NCI-H1436 treated with DMSO at 0.1 percent for 48 hours (cell line): Measurements from ENCODE around the gene MROH7.

Experiments used
- DNase-seq: peaks from one replicate; lab custom pipeline; 2025; lab: John Stamatoyannopoulos, UW

Gene MROH7

DNA sequence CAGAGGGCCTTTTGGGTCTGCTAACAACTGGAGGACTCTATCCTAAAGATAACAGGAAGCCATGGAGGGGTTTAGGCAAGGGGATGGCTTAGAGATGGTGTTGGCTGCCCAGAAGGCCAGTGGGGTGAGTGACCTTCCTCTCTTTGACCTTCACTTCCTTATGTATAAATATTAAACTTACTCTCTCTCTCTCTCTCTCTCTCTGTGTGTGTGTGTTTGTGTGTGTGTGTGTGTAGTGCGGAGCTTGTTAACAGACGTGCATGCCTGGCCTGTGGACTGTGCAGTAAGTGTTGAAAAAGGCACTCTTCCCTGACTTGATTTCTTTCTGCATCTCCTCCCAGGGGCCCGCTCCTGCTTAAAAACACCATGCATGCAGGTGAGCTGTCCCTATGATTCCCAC lies 10.0 kb downstream of the MROH7 start:
- DNase-seq = no peak

DNA sequence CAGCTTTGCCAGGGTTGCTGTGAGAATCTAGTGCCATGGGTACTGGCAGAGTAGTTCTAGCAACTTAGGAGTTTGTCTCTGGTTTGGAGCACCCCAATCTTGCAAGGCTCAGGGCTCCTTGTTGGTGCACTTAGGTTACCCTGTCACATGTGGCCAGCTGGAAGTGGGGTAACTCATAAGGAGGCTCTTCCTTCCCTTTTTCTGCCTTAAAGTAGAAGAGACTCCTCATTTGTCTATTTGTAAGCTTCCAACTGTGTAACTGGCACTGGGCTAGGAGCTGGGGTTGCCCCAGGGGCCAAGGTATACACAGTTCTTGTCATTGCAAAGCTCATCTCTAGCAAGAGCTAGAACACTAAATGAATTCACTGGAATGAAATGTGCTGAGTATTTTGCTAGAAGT lies 10.6 kb downstream of the MROH7 start:
- no peak for DNase-seq

DNA sequence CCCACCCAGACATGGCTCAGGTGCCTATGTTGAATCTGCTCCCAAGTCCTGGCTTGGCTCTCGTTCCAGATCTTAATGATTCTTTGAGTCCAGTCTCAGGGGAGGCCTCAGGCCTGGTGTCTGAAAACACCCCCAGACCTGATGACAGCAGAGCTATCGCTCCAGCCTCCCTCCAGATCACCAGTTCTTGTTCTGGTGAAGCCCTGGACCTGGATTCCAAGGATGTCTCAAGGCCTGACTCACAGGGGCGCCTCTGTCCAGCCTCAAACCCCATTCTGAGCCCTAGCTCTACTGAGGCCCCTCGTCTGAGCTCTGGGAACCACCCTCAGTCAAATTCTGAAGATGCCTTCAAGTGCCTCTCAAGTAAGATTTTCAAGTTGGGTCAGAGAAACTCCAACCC lies 11.4 kb downstream of the MROH7 start:
- DNase-seq = no peak

DNA sequence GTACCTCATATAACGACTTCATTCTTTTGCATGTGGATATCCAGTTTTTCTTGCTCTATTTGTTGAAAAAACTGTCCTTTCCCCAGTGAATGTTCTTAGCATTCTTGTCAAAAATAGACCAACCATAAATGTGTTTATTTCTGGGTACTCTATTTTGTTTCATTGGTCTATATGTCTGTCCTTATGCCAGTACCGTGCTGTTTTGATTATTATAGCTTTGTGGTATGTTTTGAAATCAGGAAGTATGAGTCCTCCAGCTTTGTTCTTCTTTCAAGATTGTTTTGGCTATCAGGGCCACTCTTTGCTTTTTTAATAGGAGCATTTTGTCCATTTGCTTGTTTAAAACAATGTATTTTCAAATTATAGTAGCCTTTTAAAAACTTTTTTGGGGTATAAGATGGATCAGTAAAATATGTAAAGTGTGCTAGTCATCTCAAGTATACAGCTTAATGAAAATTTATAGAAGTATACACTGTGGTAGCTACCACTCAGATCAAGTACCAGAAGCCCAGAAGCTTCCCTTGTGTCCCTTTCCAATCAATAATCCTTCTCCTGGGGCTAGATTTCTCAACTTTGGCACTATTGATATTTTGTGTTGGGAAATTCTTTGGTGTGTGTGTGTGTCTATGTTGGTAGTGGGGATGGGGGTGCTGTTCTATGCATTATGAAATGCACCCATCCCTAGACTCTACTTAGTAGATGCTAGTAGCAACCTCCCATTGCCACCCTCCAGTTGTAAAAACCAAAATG lies 16.8 kb downstream of the MROH7 start:
- no peak for DNase-seq

DNA sequence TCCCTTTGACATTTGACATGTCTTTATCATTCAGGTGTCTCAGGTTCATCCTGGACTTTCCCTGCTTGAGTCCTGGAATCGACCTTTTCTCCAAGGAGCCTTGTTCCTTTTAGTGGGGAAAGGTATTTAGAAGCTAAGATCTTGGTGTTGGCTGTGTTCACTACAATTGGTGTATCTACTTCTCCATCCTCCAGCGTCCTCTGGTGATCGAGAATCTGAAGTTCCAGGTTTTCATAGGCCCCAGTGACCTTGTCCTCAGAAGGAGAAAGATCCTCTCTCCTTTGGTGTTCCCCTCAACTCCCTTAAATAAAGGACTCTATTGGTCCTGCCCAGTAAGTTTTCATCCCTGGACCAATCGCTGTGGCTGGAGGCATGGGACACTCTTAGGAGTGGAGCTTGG lies 22.1 kb downstream of the MROH7 start:
- no peak for DNase-seq

DNA sequence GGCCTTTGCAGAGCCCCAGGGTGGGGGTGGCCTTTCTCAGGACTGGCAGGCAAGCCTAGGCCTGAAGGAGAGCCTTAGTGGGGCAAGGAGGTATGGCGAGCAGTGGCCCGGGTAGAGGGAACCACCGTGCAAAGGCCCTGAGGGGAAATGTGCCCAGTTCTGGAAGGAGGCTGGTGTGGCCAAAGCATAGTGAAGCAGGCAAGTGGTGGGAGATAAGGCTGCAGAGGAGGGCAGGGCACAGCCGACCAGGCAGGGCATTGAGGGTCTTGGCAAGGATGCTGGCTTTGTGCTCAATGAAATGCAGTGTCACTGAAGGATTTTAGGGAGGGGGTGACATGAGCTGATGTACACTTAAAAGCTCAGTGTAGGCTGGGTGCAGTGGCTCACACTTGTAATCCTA lies 22.8 kb downstream of the MROH7 start:
- DNase-seq = no peak

DNA sequence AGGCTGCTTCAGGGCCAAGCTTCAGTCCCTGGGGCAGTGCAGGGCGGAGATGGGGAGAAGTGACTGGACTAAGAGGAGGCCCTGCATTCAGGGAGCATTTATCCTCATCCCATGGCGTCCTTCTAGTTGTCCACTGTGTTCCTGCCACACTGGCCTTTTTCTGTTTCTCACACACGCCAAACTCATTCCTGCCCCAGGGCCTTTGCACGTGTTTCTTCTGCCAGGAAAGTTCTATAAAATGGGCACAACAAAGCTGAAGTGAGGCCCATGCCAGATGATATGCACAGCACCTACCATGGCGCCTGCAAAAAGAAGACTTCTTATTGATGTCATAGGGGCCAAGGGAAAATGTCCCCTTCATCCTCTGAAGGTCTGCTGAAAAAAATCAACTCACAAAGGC lies 24.3 kb downstream of the MROH7 start:
- DNase-seq = no peak

DNA sequence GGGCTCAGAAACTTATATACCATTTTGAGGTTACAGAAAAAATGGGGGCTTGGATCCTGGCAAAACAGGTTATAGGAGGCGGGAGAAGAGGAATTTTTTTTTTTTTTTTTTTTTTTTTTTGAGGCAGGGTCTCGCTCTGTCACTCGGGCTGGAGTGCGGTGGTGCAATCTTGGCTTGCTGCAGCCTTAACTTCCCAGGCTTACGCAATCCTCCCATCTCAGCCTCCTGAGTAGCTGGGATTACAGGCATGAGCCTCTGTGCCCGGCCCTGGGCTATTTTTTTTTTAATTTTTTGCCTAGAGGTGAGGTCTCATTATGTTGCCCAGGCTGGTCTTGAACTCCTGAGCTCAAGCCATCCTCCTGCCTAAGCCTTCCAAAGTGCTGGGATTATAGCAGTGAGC lies 24.7 kb downstream of the MROH7 start:
- no peak for DNase-seq

DNA sequence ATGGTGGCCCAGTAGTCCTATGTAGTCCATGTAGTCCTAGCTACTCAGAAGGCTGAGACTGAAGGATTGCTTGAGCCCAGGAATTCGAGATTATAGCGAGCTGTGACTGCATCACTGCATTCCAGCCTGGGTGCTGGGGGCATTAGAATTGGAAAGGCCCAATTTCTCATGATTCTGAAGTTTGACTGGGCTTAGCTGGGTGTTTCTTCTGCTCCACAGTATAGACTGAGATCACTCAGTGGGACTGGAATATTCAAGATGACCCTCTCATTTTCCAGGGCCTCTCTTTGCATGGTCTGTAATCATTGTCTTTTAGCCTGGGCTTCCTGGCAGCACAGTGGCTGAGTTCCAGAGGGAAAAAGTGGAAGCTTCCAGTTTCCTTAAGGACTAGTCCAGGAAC lies 26.2 kb downstream of the MROH7 start:
- DNase-seq = no peak

DNA sequence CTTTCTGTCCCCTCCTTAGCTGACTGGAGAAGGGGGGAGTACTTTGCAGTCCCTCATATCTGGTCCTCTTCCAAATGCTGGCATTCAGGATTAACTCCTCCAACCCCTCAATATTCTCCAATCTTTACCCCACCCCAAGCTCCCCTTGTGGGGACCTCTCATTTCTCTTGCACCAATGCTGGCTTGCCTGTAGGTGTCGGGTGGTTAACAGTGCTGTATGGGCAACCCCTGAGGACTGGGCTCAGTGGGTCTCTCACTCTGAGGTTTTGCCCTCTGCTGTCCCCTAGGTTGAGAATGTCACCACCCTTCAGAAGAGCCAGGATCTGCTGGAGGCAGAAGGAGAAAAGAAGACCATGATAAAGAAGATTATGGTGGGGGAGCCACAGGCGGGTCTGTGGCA lies 27.0 kb downstream of the MROH7 start:
- no peak for DNase-seq

DNA sequence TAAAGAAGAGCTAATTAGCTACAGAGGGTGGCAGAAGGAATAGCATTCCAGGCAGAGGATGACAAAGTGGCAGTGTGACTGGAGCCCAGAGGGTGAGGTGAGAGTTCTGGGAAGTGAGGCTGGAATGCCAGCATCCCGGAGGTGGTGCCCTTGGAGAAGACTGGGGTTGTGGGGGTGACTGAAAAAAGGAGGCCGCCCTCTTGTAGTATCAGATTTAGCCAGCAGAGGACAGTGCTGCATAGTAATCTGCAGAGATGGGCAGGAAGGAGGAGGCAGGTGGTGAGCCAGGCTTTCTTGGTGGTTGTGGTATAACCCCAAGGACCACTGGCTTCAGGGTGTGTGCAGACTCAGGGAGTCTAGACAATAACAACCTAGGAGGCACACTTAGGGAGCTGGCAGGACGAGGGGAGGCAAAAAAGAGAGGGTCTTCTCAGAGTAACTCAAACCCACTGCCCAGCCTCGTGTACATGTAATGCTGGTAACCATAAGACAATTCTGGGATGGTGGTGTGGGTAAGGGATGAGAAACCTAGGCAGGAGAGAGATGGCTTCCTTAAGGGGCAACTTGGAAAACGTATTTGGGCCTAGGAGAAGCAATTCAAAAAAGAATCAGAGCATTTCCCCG lies 30.5 kb downstream of the MROH7 start:
- DNase-seq = no peak

DNA sequence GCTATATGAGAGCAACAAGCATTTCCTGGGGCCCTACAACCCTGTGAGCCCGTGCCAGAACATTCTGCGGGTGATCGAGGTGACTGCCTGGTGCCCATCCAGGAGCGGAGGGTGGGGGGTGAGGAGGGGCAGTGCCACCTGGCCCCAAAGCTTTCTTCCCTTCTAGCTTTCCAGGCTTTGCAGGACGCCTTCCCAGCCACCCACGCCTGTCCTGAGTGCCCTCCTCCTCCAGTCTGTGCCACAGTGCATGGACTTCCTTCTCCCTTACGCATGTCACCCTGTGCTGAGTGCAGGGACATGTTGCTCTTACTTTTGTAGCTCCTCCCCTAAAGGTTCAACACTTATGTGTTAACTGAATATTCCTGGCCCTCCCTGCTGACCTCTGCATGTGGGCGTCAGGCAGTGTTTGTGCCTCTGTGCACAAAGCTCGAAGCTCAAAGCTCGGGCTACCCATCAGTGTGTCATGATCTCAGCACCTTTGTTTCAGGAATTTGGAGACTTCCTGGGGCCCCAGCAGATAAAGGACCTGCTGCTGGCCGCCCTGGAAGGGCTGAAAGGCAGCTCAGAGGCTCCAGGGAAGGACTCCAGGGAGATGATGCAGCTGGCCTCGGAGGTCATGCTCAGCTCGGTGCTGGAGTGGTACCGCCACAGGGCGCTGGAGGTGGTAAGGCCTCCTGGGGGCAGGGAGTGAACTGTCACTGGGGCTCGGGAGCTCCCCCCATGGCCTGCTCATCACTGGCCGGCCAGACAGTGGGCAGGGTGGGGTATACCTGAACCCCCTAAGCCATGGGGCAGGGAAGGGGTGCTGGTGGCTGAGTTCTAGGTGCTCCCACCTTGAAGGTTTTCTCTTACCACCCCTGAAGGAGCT lies 37.4 kb downstream of the MROH7 start:
- no peak for DNase-seq

DNA sequence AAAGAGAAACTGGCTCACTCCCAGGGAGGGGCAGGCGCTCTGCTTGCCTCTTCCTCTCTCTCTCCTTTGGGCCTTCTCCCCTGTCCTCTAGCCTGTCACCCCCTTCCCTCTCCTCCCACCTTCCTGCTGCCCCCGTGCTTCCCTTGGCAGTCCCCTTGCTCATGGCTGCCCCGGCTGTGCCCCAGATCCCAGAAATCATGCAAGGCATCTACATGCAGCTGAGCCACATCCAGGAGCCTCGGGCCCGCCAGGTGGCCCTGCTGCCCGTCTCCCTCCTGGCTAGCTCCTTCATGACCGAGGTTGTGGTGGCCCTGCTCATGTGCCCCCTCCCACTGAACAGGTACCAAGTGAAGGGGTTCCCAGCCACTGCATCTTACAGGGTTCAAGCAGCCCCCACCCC lies 38.1 kb downstream of the MROH7 start:
- no peak for DNase-seq

DNA sequence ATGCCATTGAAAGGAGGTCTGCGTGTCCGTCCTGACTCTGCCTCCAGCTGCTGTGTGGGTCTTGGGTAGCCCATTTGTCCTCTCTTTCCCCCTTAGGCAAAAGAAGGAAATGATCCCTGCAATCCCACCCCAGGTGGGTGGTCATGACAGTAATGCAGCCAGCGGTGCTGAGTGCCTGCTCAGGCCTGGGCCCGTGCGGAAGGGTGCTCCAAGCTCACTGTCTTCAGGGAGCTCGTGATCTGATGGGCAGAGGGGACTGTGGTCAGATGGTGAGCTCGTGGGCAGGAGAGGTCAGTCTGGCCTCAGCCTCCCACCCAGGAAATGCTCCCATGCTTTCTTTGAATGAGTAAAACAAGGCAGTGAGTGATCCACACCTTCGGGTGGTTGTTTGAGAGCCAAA lies 38.8 kb downstream of the MROH7 start:
- no peak for DNase-seq

DNA sequence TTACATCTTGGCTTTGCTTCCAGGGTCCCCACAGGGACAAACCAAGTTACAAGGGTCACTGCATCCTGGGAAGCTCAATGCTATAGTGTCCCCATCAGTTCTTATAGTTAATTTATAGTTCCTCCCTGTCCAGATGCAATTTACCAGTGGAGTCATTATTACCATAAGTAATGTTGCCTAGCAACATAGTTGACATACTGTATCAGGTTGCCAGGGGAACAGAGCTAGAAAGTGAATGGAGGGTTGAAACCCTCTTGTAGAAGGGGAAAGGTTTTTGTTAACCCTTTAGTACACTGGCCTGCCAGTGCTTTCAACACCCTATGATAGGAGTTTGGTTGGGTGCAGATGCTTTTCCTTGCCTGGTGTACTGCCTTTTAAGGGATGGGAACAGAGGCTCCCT lies 39.8 kb downstream of the MROH7 start:
- peak; percentile 74 for DNase-seq

DNA sequence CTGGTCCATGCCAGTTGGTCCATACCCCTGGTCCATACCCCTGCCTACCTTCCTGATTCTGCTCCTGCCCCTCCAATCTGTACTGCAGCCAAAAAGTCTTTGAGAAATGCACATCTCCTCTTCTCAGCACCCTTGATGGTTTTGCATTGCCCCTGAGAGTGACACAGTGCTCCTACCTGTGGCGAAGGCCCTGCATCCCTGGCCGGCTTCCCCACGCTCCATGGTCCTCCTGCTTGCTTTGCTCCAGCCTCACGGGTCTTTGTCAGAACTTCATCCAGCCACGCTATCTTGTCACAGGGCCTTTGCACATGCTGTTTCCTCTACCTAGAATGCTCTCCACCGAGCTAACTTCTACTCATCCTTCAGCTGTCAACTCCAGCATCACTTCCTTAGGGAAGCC lies 41.9 kb downstream of the MROH7 start:
- DNase-seq = no peak

DNA sequence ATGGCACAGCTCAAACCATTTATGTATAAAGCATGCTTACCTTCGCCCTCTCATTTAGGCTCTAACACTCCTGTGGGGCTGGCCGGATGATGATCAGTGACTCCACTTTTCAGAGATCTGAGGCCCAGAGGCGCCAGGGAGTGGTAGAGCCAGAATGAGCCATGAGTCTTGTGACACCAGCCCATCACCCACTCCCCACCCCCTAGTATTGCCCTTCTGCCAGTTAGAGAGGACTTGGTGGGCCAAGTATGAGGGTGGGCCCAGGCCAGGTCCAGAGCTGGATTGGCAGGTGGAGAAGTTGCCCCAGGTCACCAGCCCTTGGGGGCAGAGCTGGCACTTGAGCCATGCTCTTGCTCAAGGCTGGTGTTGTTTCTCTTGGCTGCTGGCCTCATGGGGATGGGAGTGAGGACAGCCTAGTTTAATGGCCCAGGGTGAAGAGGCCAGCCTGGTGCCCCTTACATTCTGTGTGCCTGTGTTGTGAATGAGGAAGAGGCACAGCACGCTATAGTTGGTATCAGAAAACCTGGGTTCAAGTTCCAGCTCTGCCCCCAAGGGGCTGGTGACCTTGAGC lies 43.8 kb downstream of the MROH7 start:
- DNase-seq = no peak

DNA sequence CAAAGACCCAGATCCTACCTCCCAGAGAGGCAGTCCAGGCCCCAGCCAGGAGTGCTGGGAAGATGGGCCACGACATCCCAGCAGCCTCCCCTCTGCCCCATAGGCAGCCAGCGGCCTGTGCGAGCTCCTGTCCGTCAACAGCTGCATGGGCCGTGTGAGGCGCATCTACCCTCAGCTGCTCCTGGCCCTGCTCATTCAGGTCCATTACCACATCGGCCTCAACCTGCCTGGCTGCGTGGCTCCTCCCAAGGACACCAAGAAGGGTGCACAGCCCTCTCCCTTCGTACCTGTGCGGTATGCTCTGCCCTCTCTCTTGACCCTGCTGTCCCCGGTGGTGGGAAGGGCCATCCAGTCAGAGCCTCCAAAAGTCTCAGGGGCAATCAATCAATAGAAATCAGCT lies 44.6 kb downstream of the MROH7 start:
- no peak for DNase-seq

DNA sequence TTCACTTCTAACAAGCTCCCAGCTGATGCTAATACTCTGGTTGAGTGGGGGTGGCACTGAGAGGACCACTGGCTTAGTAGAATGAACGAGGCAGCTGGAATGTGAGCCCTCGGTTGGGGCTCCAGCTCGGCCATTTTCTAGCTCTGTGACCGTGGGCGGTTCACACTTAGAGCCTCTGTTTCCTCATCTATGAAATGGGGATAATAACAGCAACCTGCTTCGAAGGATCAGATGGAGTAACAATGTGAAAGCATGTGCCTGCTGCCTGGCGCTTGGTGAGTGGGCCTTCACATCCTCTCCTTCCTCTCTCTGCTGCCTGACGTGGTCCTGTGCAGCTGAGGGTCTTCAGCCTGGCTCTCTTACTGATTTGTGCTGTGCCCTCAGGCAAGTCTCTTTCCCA lies 53.2 kb downstream of the MROH7 start:
- no peak for DNase-seq

DNA sequence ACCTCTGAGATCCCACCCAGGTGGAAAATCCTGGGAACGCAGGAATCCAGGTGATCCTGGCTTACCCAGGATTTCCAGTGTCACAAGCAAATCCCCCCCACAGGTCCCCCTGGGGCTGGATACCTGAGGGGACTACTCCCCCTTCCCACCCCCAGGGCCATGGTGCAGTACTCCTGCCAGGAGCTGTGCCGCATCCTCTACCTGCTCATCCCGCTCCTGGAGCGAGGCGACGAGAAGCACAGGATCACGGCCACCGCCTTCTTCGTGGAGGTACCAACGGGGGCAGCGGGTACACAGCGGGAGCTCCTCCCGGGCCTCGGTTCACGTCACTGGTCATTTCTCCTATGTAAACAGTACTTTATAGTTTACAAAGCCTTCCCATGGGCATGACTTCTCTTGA lies 53.6 kb downstream of the MROH7 start:
- DNase-seq = no peak

DNA sequence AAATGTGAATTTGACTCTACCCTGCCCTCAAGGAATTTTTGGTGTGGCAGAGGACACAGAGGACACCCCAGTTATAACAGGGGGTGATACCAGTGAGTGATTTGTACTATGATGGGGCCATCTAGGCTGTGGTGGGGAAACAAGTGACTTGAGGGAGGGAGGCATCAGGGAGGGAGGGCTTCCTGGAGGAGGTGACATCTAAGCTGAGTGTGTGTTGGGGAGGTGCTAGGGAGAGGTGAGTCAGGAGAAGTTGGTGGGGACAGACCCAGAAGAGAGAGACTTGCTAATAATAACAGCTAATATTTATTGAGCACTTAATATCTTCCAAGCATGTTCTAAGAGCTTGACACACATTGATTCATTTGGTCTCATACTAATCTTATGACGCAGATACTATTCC lies 54.2 kb downstream of the MROH7 start:
- no peak for DNase-seq

DNA sequence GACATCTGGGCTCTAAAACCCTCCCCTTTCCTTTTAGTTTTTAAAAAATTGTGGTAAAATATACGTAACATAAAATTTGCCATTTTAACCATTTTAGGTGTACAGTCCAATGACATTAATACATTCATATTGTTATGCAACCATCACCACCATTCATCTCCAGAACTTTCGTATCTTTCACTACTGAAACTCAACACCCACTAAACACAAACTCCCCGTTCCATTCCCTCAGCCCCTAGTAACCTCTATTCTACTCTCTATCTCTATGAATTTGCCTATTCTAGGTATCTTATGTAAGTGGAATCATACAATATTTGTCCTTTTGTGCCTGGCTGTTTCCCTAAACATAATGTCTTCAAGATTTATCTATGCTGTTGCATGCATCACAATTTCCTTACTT lies 54.7 kb downstream of the MROH7 start:
- no peak for DNase-seq

DNA sequence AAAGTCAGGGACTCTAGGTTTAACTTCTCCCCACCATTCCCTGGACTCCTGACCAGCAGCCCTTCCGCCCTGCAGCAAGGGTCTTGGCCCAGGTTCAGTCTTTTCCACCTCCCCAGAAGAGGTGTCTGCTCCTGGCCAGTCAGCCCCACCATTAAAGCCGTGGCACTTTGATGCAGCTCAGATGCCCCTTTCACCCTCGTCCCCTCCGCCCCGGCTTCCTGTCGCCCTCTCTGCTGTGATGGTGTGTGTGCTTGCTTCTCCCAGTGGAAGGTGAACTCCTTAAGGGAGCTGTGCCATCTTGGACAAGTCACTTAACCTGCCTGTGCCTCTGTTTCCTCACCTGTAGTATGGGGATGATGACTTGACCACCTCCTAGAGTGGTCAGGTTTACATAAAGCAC lies 56.3 kb downstream of the MROH7 start:
- DNase-seq = no peak
